Measurements from ENCODE around the gene LAMB4.

The LAMB4 gene

GRCh38 chr7:108000875-108001763, 129.0 kb downstream of the LAMB4 start:
- Histone ChIP-seq H3K36me3 (no peaks in the 10 kb centered on the region), H3K4me3 (ENCODE audit: low read depth in 1 of 2, low read length in 1 of 2) (peak overlapping the region; percentile 48 to 57), H3K9me3 (no peaks in the 10 kb centered on the region), H3K27ac (no peak overlapping the region), H3K27me3 (peaks cover 100% of the 10 kb centered on the region), H3K4me1 (ENCODE audit: control insufficient read depth in 1 of 2, insufficient read depth in 1 of 2, low read depth in 1 of 2, low read length in 1 of 2) (peaks cover 23 to 26% of the 10 kb centered on the region in 2 experiments)
- TF ChIP-seq CTCF (IDR thresholded peaks at IDR 0.05) = no peak

- peaks cover 100% of the 10 kb centered on the region for H3K27me3 ChIP-seq
- TF ChIP-seq CTCF (IDR thresholded peaks at IDR 0.05) = no peak
- no peaks in the 10 kb centered on the region for H3K9me3 ChIP-seq
- peaks cover 23 to 26% of the 10 kb centered on the region in 2 experiments for H3K4me1 ChIP-seq (ENCODE audit: control insufficient read depth in 1 of 2, insufficient read depth in 1 of 2, low read depth in 1 of 2, low read length in 1 of 2)
- no peaks in the 10 kb centered on the region for H3K36me3 ChIP-seq
- no peak overlapping the region for H3K4me3 ChIP-seq (ENCODE audit: low read depth in 1 of 2, low read length in 1 of 2)
- H3K27ac ChIP-seq = no peak overlapping the region
Measured at GRCh38 chr7:107999779-108000560, 130.2 kb downstream of the LAMB4 start.

- Histone ChIP-seq H3K9me3 (no peaks in the 10 kb centered on the region), H3K27me3 (peaks cover 100% of the 10 kb centered on the region), H3K4me3 (ENCODE audit: low read depth in 1 of 2, low read length in 1 of 2) (no peak overlapping the region), H3K36me3 (no peaks in the 10 kb centered on the region), H3K27ac (no peak overlapping the region), H3K4me1 (ENCODE audit: control insufficient read depth in 1 of 2, insufficient read depth in 1 of 2, low read depth in 1 of 2, low read length in 1 of 2) (peaks cover 23 to 26% of the 10 kb centered on the region in 2 experiments)
- no peak for TF ChIP-seq CTCF (IDR thresholded peaks at IDR 0.05)
Measured at GRCh38 chr7:107998660-107999480, 131.3 kb downstream of the LAMB4 start.

- TF ChIP-seq CTCF (IDR thresholded peaks at IDR 0.05) = no peak
- H3K4me1 ChIP-seq (ENCODE audit: control insufficient read depth in 1 of 2, insufficient read depth in 1 of 2, low read depth in 1 of 2, low read length in 1 of 2) = peaks cover 20 to 21% of the 10 kb centered on the region in 2 experiments
- no peak overlapping the region for H3K4me3 ChIP-seq (ENCODE audit: low read depth in 1 of 2, low read length in 1 of 2)
- H3K9me3 ChIP-seq = no peaks in the 10 kb centered on the region
- peaks cover 100% of the 10 kb centered on the region for H3K27me3 ChIP-seq
- H3K36me3 ChIP-seq = no peaks in the 10 kb centered on the region
- H3K27ac ChIP-seq = no peak overlapping the region
Measured at GRCh38 chr7:107998150-107998549, 132.0 kb downstream of the LAMB4 start.

All from neutrophil (primary cell).